Stimulated activated CD8-positive, alpha-beta memory T cell treated with anti-CD3 and anti-CD28 coated beads, Interleukin-15, amount 100 ng/mL, for 4 hours (primary cell): ENCODE results near the gene MAN2A2.
"Not testable (repeated sequence)": the region's sequence is repeated elsewhere in the genome, so short reads cannot be mapped to it uniquely, and the experiment has no call there.

Source experiments
- DNase-seq, 2 donors: peaks; one replicate each; pipeline ENCODE4 v3.0.0-alpha.2; 2020; ENCODE audit warnings: low read depth in 2 of 2

The MAN2A2 gene

GRCh38 chr15:90871139-90871715 lies 31.9 kb upstream of the MAN2A2 start:
- DNase-seq: no peak

GRCh38 chr15:90871716-90872485 lies 31.2 kb upstream of the MAN2A2 start:
- no peak for DNase-seq

- DNase-seq: no peak
Observed at GRCh38 chr15:90872486-90873184, 30.5 kb upstream of the MAN2A2 start.

- DNase-seq: no peak
Observed at GRCh38 chr15:90873488-90873997, 29.6 kb upstream of the MAN2A2 start.

- no peak for DNase-seq
Observed at GRCh38 chr15:90873998-90874605, 29.0 kb upstream of the MAN2A2 start.

- DNase-seq: not testable (repeated sequence)
Observed at GRCh38 chr15:90874986-90875385, 28.1 kb upstream of the MAN2A2 start.

GRCh38 chr15:90875549-90875981 lies 27.5 kb upstream of the MAN2A2 start:
- no peak for DNase-seq

GRCh38 chr15:90876046-90876445 lies 27.1 kb upstream of the MAN2A2 start:
- DNase-seq: no peak

GRCh38 chr15:90876512-90877170 lies 26.5 kb upstream of the MAN2A2 start:
- no peak for DNase-seq

- DNase-seq: no peak
Observed at GRCh38 chr15:90877315-90877714, 25.8 kb upstream of the MAN2A2 start.

- no peak for DNase-seq
Observed at GRCh38 chr15:90877996-90878395, 25.1 kb upstream of the MAN2A2 start.

GRCh38 chr15:90878660-90879059 lies 24.4 kb upstream of the MAN2A2 start:
- no peak for DNase-seq

GRCh38 chr15:90879730-90880366 lies 23.3 kb upstream of the MAN2A2 start:
- no peak for DNase-seq

- DNase-seq: no peak
Observed at GRCh38 chr15:90880381-90881145, 22.5 kb upstream of the MAN2A2 start.

GRCh38 chr15:90881181-90881977 lies 21.7 kb upstream of the MAN2A2 start:
- DNase-seq: no peak

GRCh38 chr15:90881978-90882721 lies 21.0 kb upstream of the MAN2A2 start:
- no peak for DNase-seq

GRCh38 chr15:90882781-90883525 lies 20.1 kb upstream of the MAN2A2 start:
- DNase-seq: no peak

GRCh38 chr15:90883526-90883975 lies 19.6 kb upstream of the MAN2A2 start:
- no peak for DNase-seq
